Activated CD8-positive, alpha-beta memory T cell treated with anti-CD3 and anti-CD28 coated beads, Interleukin-2, amount 10 ng/mL, durations not matched to agents 7 days and 5 days (primary cell): ENCODE measurements around the gene PAX8. TPM values are rescaled to one million over a fixed set of nuclear protein-coding genes. Genes with fewer than 3 reads are reported as not detected.
"Not testable (repeated sequence)": the region's sequence is repeated elsewhere in the genome, so short reads cannot be mapped to it uniquely, and the experiment has no call there.

Experiments used
- ATAC-seq: fragments of 150-1000 bp; cut with Tn5 transposase; one replicate; pipeline ENCODE4 v1.10.0; 2021; ENCODE audit warnings: moderate library complexity
- CTCF ChIA-PET: fragments of 350-600 bp; sonication (Branson Sonifier 250); formaldehyde crosslinking; loops from one replicate; lab custom pipeline; 2021; ENCODE audit warnings: antibody characterized with exemption; lab: Charles Lee
- DNase-seq: peaks from one replicate; pipeline ENCODE4 v3.0.0-alpha.2; 2020
- H3K27ac Mint-ChIP-seq: one replicate; pipeline ENCODE4 v1.8.0; 2021; ENCODE audit warnings: mild to moderate bottlenecking, mixed read lengths
- H3K27me3 Mint-ChIP-seq: one replicate; pipeline ENCODE4 v1.8.0; 2021; ENCODE audit warnings: mixed read lengths
- H3K36me3 Mint-ChIP-seq: one replicate; pipeline ENCODE4 v1.8.0; 2021; ENCODE audit warnings: mild to moderate bottlenecking, mixed read lengths
- H3K4me1 Mint-ChIP-seq: one replicate; pipeline ENCODE4 v1.8.0; 2021; ENCODE audit warnings: mixed read lengths
- H3K4me3 Mint-ChIP-seq: one replicate; pipeline ENCODE4 v1.8.0; 2021; ENCODE audit warnings: mild to moderate bottlenecking, moderate library complexity, mixed read lengths
- H3K9me3 Mint-ChIP-seq: one replicate; pipeline ENCODE4 v1.8.0; 2022; ENCODE audit warnings: low read depth, mixed read lengths
- total RNA-seq, 2 experiments: library from RNA; stranded (reverse); gene quantifications; one replicate each; pipeline ENCODE4 v1.2.3, GENCODE V29; 2021

PAX8 gene
- total RNA-seq, 2 experiments from 2014 or later: 1.6 to 2.1 TPM

DNA sequence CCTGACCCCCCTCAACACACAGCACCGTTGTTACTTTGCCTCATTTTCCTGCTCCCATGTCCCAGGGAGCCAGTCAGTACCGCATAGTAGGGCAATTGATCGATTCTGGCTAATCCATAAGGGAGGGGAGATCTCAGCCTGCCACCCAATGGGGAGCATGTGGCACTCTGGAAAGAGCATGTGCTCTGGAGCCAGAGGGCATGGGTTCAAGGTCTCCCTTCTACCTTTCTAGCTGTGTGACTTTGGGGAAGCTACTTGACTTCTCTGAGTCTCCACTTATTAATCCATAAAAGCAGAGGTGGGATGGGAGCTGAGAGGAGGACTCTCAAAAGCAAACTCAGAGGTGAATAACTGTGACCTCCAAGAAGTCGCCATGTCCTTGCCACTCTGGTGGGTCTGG, 27.5 kb upstream of the PAX8 start:
- H3K36me3 Mint-ChIP-seq, H3K9me3 Mint-ChIP-seq, CTCF ChIA-PET, ATAC-seq, H3K27ac Mint-ChIP-seq, H3K4me3 Mint-ChIP-seq, DNase-seq, H3K4me1 Mint-ChIP-seq: not testable (repeated sequence)
- H3K27me3 Mint-ChIP-seq: peaks cover 27% of the 10 kb centered on the region

- H3K4me3 Mint-ChIP-seq, H3K4me1 Mint-ChIP-seq, H3K36me3 Mint-ChIP-seq, ATAC-seq, H3K27ac Mint-ChIP-seq, DNase-seq, H3K9me3 Mint-ChIP-seq, CTCF ChIA-PET: not testable (repeated sequence)
- H3K27me3 Mint-ChIP-seq: peaks cover 27% of the 10 kb centered on the region
Observed at GRCh38 chr2:113305749-113306148, 27.0 kb upstream of the PAX8 start.

DNA sequence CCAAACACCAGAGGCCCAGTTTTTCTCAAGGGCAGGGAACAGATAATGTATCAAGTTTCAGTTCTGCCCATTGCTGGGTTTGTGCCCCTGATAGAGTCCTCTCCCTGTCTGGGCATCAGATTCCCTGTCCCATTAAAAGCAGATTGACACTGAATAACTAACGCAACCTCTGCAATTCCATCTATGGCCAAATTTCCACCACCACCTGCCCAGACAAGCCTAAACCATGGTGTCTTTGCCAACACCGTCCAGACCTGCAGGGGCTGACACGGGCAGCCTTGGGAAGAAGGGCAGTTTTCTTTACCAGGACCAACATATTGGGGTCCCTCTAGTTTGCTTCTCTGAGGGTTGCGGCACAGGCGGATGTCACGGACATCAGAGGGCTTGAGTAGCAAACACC, 26.4 kb upstream of the PAX8 start:
- Mint-ChIP-seq H3K4me1 (no peaks in the 10 kb centered on the region), H3K27ac (no peak overlapping the region), H3K4me3 (no peak overlapping the region), H3K9me3 (no peaks in the 10 kb centered on the region), H3K27me3 (peaks cover 27% of the 10 kb centered on the region), H3K36me3 (no peaks in the 10 kb centered on the region)
- no peak for DNase-seq
- no peak for ATAC-seq
- CTCF ChIA-PET: no interaction called here

DNA sequence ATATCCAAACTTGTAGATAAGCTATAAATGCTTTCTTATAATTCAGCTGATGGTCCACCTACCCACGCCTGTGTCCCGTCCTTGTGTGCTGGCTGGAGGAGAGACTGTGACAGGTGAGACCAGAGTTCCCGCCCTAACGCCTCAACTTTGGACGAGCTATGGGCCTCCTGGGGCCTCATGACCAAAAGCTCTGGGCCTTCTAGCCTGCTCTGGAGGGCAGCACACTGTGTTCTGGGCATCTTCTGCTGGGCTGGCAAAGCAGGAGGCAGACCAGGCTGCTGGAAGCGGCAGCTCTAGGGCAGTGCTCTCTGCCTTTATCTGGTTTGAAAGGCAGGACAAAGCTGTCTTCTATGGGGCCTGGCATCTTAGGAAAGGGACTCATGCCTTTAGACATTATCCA, 26.0 kb upstream of the PAX8 start:
- Mint-ChIP-seq H3K27me3 (peaks cover 27% of the 10 kb centered on the region), H3K9me3 (no peaks in the 10 kb centered on the region), H3K4me1 (no peaks in the 10 kb centered on the region), H3K4me3 (no peak overlapping the region), H3K36me3 (no peaks in the 10 kb centered on the region), H3K27ac (no peak overlapping the region)
- ATAC-seq: no peak
- CTCF ChIA-PET: no interaction called here
- DNase-seq: no peak

- DNase-seq, ATAC-seq, H3K9me3 Mint-ChIP-seq, H3K27ac Mint-ChIP-seq, H3K36me3 Mint-ChIP-seq, H3K4me3 Mint-ChIP-seq, H3K4me1 Mint-ChIP-seq: not testable (repeated sequence)
- H3K27me3 Mint-ChIP-seq: peaks cover 10% of the 10 kb centered on the region
- CTCF ChIA-PET: interaction anchor here (1.3 to 1.5 kb wide), 2 partner anchors 67 to 88 kb away, joined by 3 to 4 read pairs; no protein-coding TSS in a partner anchor
Observed at GRCh38 chr2:113302216-113302980, 23.7 kb upstream of the PAX8 start.

- no peak for DNase-seq
- no peak overlapping the region for H3K27ac Mint-ChIP-seq
- ATAC-seq: no peak
- H3K27me3 Mint-ChIP-seq: peaks cover 16% of the 10 kb centered on the region
- no peak overlapping the region for H3K4me3 Mint-ChIP-seq
- H3K36me3 Mint-ChIP-seq: no peaks in the 10 kb centered on the region
- CTCF ChIA-PET: no interaction called here
- peaks cover 2% of the 10 kb centered on the region for H3K4me1 Mint-ChIP-seq
- no peaks in the 10 kb centered on the region for H3K9me3 Mint-ChIP-seq
Observed at GRCh38 chr2:113300281-113300680, 21.6 kb upstream of the PAX8 start.

- Mint-ChIP-seq H3K4me3 (no peak overlapping the region), H3K27me3 (peaks cover 34% of the 10 kb centered on the region), H3K36me3 (no peaks in the 10 kb centered on the region), H3K27ac (no peak overlapping the region), H3K9me3 (no peaks in the 10 kb centered on the region), H3K4me1 (peaks cover 2% of the 10 kb centered on the region)
- ATAC-seq: no peak
- CTCF ChIA-PET: interaction anchor here (0.9 to 2.2 kb wide), 4 partner anchors 12 to 67 kb away, joined by 3 to 5 read pairs (median 4); no protein-coding TSS in a partner anchor
- DNase-seq: no peak
Observed at GRCh38 chr2:113298176-113298575, 19.5 kb upstream of the PAX8 start.

GRCh38 chr2:113297590-113297989, 18.9 kb upstream of the PAX8 start:
- not testable (repeated sequence) for ATAC-seq, H3K36me3 Mint-ChIP-seq, H3K4me3 Mint-ChIP-seq, H3K27ac Mint-ChIP-seq, H3K4me1 Mint-ChIP-seq, H3K9me3 Mint-ChIP-seq
- peaks cover 39% of the 10 kb centered on the region for H3K27me3 Mint-ChIP-seq
- CTCF ChIA-PET: interaction anchor here (0.7 to 2.2 kb wide), 5 partner anchors 12 to 160 kb away, joined by 3 to 5 read pairs (median 4); no protein-coding TSS in a partner anchor
- DNase-seq: peak; percentile 60

DNA sequence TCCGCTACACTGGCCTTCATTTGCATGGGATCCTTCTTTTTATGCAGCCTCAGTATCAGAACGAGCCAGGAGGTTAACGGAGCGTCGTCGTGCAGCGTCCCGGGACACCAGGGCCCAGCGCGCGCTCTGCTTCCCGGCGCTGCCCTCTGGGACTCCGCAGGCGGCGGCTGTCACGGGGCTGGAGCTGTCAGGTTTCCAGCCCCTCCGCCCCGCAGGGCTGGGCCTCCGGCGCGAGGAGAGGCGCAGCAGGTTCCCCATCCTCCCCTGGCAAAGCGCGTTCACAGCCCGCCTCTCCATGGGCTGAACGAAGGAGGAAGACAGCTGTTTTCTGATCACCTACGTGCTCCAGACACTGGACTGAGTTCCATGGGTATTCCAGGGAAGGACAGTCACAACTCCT, 12.5 kb upstream of the PAX8 start:
- no peak for ATAC-seq
- CTCF ChIA-PET: no interaction called here
- H3K27me3 Mint-ChIP-seq: peaks cover 70% of the 10 kb centered on the region

GRCh38 chr2:113288674-113289149, 10.0 kb upstream of the PAX8 start:
- H3K27me3 Mint-ChIP-seq: peaks cover 61% of the 10 kb centered on the region
- H3K4me3 Mint-ChIP-seq, H3K27ac Mint-ChIP-seq, DNase-seq, H3K9me3 Mint-ChIP-seq, H3K36me3 Mint-ChIP-seq, CTCF ChIA-PET, H3K4me1 Mint-ChIP-seq, ATAC-seq: not testable (repeated sequence)

More for the DNA sequence above, 12.5 kb upstream of the PAX8 start:
- no peaks in the 10 kb centered on the region for H3K36me3 Mint-ChIP-seq
- H3K9me3 Mint-ChIP-seq: no peaks in the 10 kb centered on the region
- H3K4me1 Mint-ChIP-seq: no peaks in the 10 kb centered on the region
- H3K27ac Mint-ChIP-seq: no peak overlapping the region
- DNase-seq: no peak
- H3K4me3 Mint-ChIP-seq: no peak overlapping the region

- not testable (repeated sequence) for H3K27ac Mint-ChIP-seq
Observed at GRCh38 chr2:113288117-113288673, 9.5 kb upstream of the PAX8 start.

GRCh38 chr2:113285816-113286215, 7.1 kb upstream of the PAX8 start:
- no peak for DNase-seq
- Mint-ChIP-seq H3K4me3 (no peak overlapping the region), H3K27me3 (peaks cover 49% of the 10 kb centered on the region), H3K9me3 (no peaks in the 10 kb centered on the region), H3K36me3 (no peaks in the 10 kb centered on the region), H3K27ac (no peak overlapping the region), H3K4me1 (no peaks in the 10 kb centered on the region)
- ATAC-seq: no peak
- CTCF ChIA-PET: no interaction called here

More at GRCh38 chr2:113288117-113288673, 9.5 kb upstream of the PAX8 start:
- peaks cover 56% of the 10 kb centered on the region for H3K27me3 Mint-ChIP-seq
- DNase-seq, H3K9me3 Mint-ChIP-seq, H3K4me1 Mint-ChIP-seq, H3K4me3 Mint-ChIP-seq, H3K36me3 Mint-ChIP-seq, CTCF ChIA-PET, ATAC-seq: not testable (repeated sequence)

DNA sequence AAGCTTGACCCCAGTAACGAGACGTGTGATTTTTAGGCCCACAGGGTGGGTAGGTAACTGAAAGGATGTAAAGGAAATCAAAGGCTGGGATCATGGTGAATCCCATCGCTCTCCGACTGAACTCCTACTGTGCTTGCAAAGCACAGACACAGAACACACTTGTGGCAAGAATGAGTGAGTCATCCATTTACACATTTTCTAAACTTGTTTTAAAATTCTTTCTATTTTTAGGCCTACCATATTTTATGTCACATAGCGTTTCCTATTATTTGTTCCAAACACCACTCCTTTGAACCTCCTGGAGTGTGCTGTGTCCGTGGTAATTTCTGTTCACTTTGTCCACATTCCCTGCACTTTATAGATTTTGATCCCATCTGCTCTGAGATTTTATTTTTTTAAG, 6.3 kb upstream of the PAX8 start:
- H3K4me1 Mint-ChIP-seq, H3K36me3 Mint-ChIP-seq, ATAC-seq, DNase-seq, H3K27ac Mint-ChIP-seq, CTCF ChIA-PET, H3K9me3 Mint-ChIP-seq, H3K4me3 Mint-ChIP-seq: not testable (repeated sequence)
- H3K27me3 Mint-ChIP-seq: peaks cover 53% of the 10 kb centered on the region

- no peaks in the 10 kb centered on the region for H3K36me3 Mint-ChIP-seq
- ATAC-seq: no peak
- no peaks in the 10 kb centered on the region for H3K9me3 Mint-ChIP-seq
- DNase-seq: no peak
- peaks cover 55% of the 10 kb centered on the region for H3K27me3 Mint-ChIP-seq
- no peak overlapping the region for H3K4me3 Mint-ChIP-seq
- CTCF ChIA-PET: no interaction called here
- H3K27ac Mint-ChIP-seq: no peak overlapping the region
- no peaks in the 10 kb centered on the region for H3K4me1 Mint-ChIP-seq
Observed at GRCh38 chr2:113284476-113284875, 5.8 kb upstream of the PAX8 start.
